ENCODE data around the gene ASB9. TPM values are rescaled to one million over a fixed set of nuclear protein-coding genes. Genes with fewer than 3 reads are reported as not detected.

The ASB9 gene
- total RNA-seq, 3 donors from 2014 or later (not counting 1 experiment from before 2014, with no cell fraction given): not detected

GRCh38 chrX:15254852-15255251 lies 15.0 kb downstream of the ASB9 start:
- Mint-ChIP-seq H3K27ac (no peak overlapping the region), H3K36me3 (no peaks in the 10 kb centered on the region), H3K27me3 (ENCODE audit: low read depth in 2 of 2) (peaks cover 0 to 8% of the 10 kb centered on the region in 2 donors), H3K4me3 (no peak overlapping the region), H3K9me3 (no peaks in the 10 kb centered on the region), H3K4me1 (no peaks in the 10 kb centered on the region)
- no peak overlapping the region for H3K27ac ChIP-seq (ENCODE audit: low read length)
- no peak overlapping the region for H3K4me3 ChIP-seq (ENCODE audit: low read length)
- H3K36me3 ChIP-seq (ENCODE audit: control insufficient read depth, insufficient read depth, low read length): no peaks in the 10 kb centered on the region
- H3K9me3 ChIP-seq (ENCODE audit: control insufficient read depth, insufficient read depth, low read length): no peaks in the 10 kb centered on the region
- H3K4me1 ChIP-seq (ENCODE audit: control insufficient read depth, insufficient read depth, low read length): no peaks in the 10 kb centered on the region
- intact Hi-C loops (cut with micrococcal nuclease): no loop called here
- DNase-seq (no peak), ATAC-seq (no peak)
- TF ChIP-seq CTCF (IDR thresholded peaks at IDR 0.05): no peak
- no peaks in the 10 kb centered on the region for H3K27me3 ChIP-seq (ENCODE audit: control insufficient read depth, insufficient read depth, low read length)

- 93% methylated on average over 3 of the region's 4 CpGs for WGBS (ENCODE audit: insufficient coverage)
- H3K36me3 Mint-ChIP-seq: no peaks in the 10 kb centered on the region
- DNase-seq: no peak
- no peak overlapping the region for H3K27ac Mint-ChIP-seq
- H3K9me3 ChIP-seq (ENCODE audit: control insufficient read depth, insufficient read depth, low read length): no peaks in the 10 kb centered on the region
- H3K36me3 ChIP-seq (ENCODE audit: control insufficient read depth, insufficient read depth, low read length): no peaks in the 10 kb centered on the region
- ATAC-seq: no peak
- H3K27me3 ChIP-seq (ENCODE audit: control insufficient read depth, insufficient read depth, low read length): no peaks in the 10 kb centered on the region
- intact Hi-C loops (cut with micrococcal nuclease): no loop called here
- H3K4me3 ChIP-seq (ENCODE audit: low read length): no peak overlapping the region
- H3K4me3 Mint-ChIP-seq: no peak overlapping the region
- H3K4me1 Mint-ChIP-seq: no peaks in the 10 kb centered on the region
- peaks cover 0 to 2% of the 10 kb centered on the region in 2 donors for H3K27me3 Mint-ChIP-seq (ENCODE audit: low read depth in 2 of 2)
- H3K4me1 ChIP-seq (ENCODE audit: control insufficient read depth, insufficient read depth, low read length): no peaks in the 10 kb centered on the region
- no peaks in the 10 kb centered on the region for H3K9me3 Mint-ChIP-seq
- H3K27ac ChIP-seq (ENCODE audit: low read length): no peak overlapping the region
- no peak for TF ChIP-seq CTCF (IDR thresholded peaks at IDR 0.05)
Measured at GRCh38 chrX:15245896-15246295, 24.0 kb downstream of the ASB9 start.

- H3K27ac ChIP-seq (ENCODE audit: low read length): no peak overlapping the region
- no peak overlapping the region for H3K4me3 ChIP-seq (ENCODE audit: low read length)
- no peaks in the 10 kb centered on the region for H3K4me1 ChIP-seq (ENCODE audit: control insufficient read depth, insufficient read depth, low read length)
- no peaks in the 10 kb centered on the region for H3K27me3 ChIP-seq (ENCODE audit: control insufficient read depth, insufficient read depth, low read length)
- no peaks in the 10 kb centered on the region for H3K27me3 Mint-ChIP-seq (ENCODE audit: low read depth in 2 of 2)
- H3K9me3 Mint-ChIP-seq: no peaks in the 10 kb centered on the region
- no peaks in the 10 kb centered on the region for H3K36me3 Mint-ChIP-seq
- WGBS (ENCODE audit: insufficient coverage): 86% methylated on average over 3 of the region's 5 CpGs
- no peaks in the 10 kb centered on the region for H3K4me1 Mint-ChIP-seq
- TF ChIP-seq CTCF (IDR thresholded peaks at IDR 0.05): no peak
- ATAC-seq (no peak), DNase-seq (no peak)
- intact Hi-C loops (cut with micrococcal nuclease): no loop called here
- no peaks in the 10 kb centered on the region for H3K9me3 ChIP-seq (ENCODE audit: control insufficient read depth, insufficient read depth, low read length)
- H3K27ac Mint-ChIP-seq: no peak overlapping the region
- no peaks in the 10 kb centered on the region for H3K36me3 ChIP-seq (ENCODE audit: control insufficient read depth, insufficient read depth, low read length)
- H3K4me3 Mint-ChIP-seq: no peak overlapping the region
Measured at GRCh38 chrX:15244421-15244820, 25.5 kb downstream of the ASB9 start.

- H3K4me1 Mint-ChIP-seq: no peaks in the 10 kb centered on the region
- no peaks in the 10 kb centered on the region for H3K36me3 Mint-ChIP-seq
- H3K9me3 ChIP-seq (ENCODE audit: control insufficient read depth, insufficient read depth, low read length): no peaks in the 10 kb centered on the region
- H3K4me1 ChIP-seq (ENCODE audit: control insufficient read depth, insufficient read depth, low read length): no peaks in the 10 kb centered on the region
- no peaks in the 10 kb centered on the region for H3K27me3 ChIP-seq (ENCODE audit: control insufficient read depth, insufficient read depth, low read length)
- H3K4me3 ChIP-seq (ENCODE audit: low read length): no peak overlapping the region
- H3K4me3 Mint-ChIP-seq: no peak overlapping the region
- intact Hi-C loops (cut with micrococcal nuclease): loop anchor here (1.0 to 2.0 kb wide), 2 partner anchors 136 to 1204 kb away; no protein-coding TSS in a partner anchor
- H3K36me3 ChIP-seq (ENCODE audit: control insufficient read depth, insufficient read depth, low read length): no peaks in the 10 kb centered on the region
- TF ChIP-seq CTCF (IDR thresholded peaks at IDR 0.05): peak; percentile 54
- peak in 1 of 2 donors; percentile 71 for DNase-seq
- no peak overlapping the region for H3K27ac ChIP-seq (ENCODE audit: low read length)
- no peaks in the 10 kb centered on the region for H3K27me3 Mint-ChIP-seq (ENCODE audit: low read depth in 2 of 2)
- no peak overlapping the region for H3K27ac Mint-ChIP-seq
- no peaks in the 10 kb centered on the region for H3K9me3 Mint-ChIP-seq
- no peak for ATAC-seq
- 25% methylated on average over 4 of the region's 5 CpGs for WGBS (ENCODE audit: insufficient coverage)
Measured at GRCh38 chrX:15242899-15243555, 26.9 kb downstream of the ASB9 start.
